ENCODE data around the gene ATG4C.

ATG4C gene

GRCh38 chr1:62840555-62840954 lies 56.6 kb downstream of the ATG4C start:
- no peak for DNase-seq (ENCODE audit: low spot score)

GRCh38 chr1:62841587-62842169 lies 57.7 kb downstream of the ATG4C start:
- peak; percentile 60 for DNase-seq (ENCODE audit: low spot score)

GRCh38 chr1:62844030-62844429 lies 60.1 kb downstream of the ATG4C start:
- no peak for DNase-seq (ENCODE audit: low spot score)

- DNase-seq (ENCODE audit: low spot score), result no peak
Measured at GRCh38 chr1:62849031-62849430, 65.1 kb downstream of the ATG4C start.

GRCh38 chr1:62852253-62852652 lies 68.3 kb downstream of the ATG4C start:
- DNase-seq (ENCODE audit: low spot score), result no peak

GRCh38 chr1:62856960-62857359 lies 73.0 kb downstream of the ATG4C start:
- DNase-seq (ENCODE audit: low spot score), result no peak

GRCh38 chr1:62869217-62869754 lies 85.4 kb downstream of the ATG4C start:
- no peak for DNase-seq (ENCODE audit: low spot score)

- no peak for DNase-seq (ENCODE audit: low spot score)
Measured at GRCh38 chr1:62870148-62870547, 86.2 kb downstream of the ATG4C start.

- DNase-seq (ENCODE audit: low spot score), result no peak
Measured at GRCh38 chr1:62875676-62876075, 91.7 kb downstream of the ATG4C start.

- DNase-seq (ENCODE audit: low spot score), result no peak
Measured at GRCh38 chr1:62876535-62876934, 92.6 kb downstream of the ATG4C start.

- no peak for DNase-seq (ENCODE audit: low spot score)
Measured at GRCh38 chr1:62877579-62877978, 93.6 kb downstream of the ATG4C start.

GRCh38 chr1:62879962-62880361 lies 96.0 kb downstream of the ATG4C start:
- no peak for DNase-seq (ENCODE audit: low spot score)

- no peak for DNase-seq (ENCODE audit: low spot score)
Measured at GRCh38 chr1:62882201-62883104, 98.5 kb downstream of the ATG4C start.

GRCh38 chr1:62884156-62884740 lies 100.3 kb downstream of the ATG4C start:
- no peak for DNase-seq (ENCODE audit: low spot score)

GRCh38 chr1:62887799-62888507 lies 104.0 kb downstream of the ATG4C start:
- no peak for DNase-seq (ENCODE audit: low spot score)

- DNase-seq (ENCODE audit: low spot score), result no peak
Measured at GRCh38 chr1:62891956-62892562, 108.1 kb downstream of the ATG4C start.

- DNase-seq (ENCODE audit: low spot score), result no peak
Measured at GRCh38 chr1:62897788-62898187, 113.9 kb downstream of the ATG4C start.

GRCh38 chr1:62900566-62900965 lies 116.6 kb downstream of the ATG4C start:
- no peak for DNase-seq (ENCODE audit: low spot score)

GRCh38 chr1:62901650-62902049 lies 117.7 kb downstream of the ATG4C start:
- DNase-seq (ENCODE audit: low spot score), result no peak

GRCh38 chr1:62903522-62903921 lies 119.6 kb downstream of the ATG4C start:
- DNase-seq (ENCODE audit: low spot score), result no peak

- no peak for DNase-seq (ENCODE audit: low spot score)
Measured at GRCh38 chr1:62903982-62904855, 120.3 kb downstream of the ATG4C start.
